Hematopoietic multipotent progenitor cell treated with erythropoietin and hydrocortisone succinate and interleukin-3 and kit ligand, for 15 days (in vitro differentiated cells): ENCODE data around the gene RNF138.
A peak's percentile ranks its signal among the peaks of the same experiment; 100 is the strongest.
"Not testable (repeated sequence)": the region's sequence is repeated elsewhere in the genome, so short reads cannot be mapped to it uniquely, and the experiment has no call there.

Experiments
- DNase-seq: peaks from one replicate; pipeline ENCODE4 v3.0.0-alpha.2; 2015; ENCODE audit warnings: low spot score

The RNF138 gene

GRCh38 chr18:32095192-32095899 lies 3.7 kb downstream of the RNF138 start:
- DNase-seq: no peak

- no peak for DNase-seq
These were observed 4.2 kb downstream of the RNF138 start for GRCh38 chr18:32095900-32096229.

- no peak for DNase-seq
These were observed 5.3 kb downstream of the RNF138 start for GRCh38 chr18:32096946-32097345.

- DNase-seq: no peak
These were observed 12.8 kb downstream of the RNF138 start for GRCh38 chr18:32104516-32104915.

GRCh38 chr18:32110005-32110404 lies 18.3 kb downstream of the RNF138 start:
- no peak for DNase-seq

- no peak for DNase-seq
These were observed 20.0 kb downstream of the RNF138 start for GRCh38 chr18:32111706-32112105.

- DNase-seq: no peak
These were observed 21.2 kb downstream of the RNF138 start for GRCh38 chr18:32112826-32113225.

- DNase-seq: no peak
These were observed 22.7 kb downstream of the RNF138 start for GRCh38 chr18:32114293-32114942.

GRCh38 chr18:32122039-32122438 lies 30.4 kb downstream of the RNF138 start:
- DNase-seq: no peak

GRCh38 chr18:32126538-32126937 lies 34.9 kb downstream of the RNF138 start:
- no peak for DNase-seq

GRCh38 chr18:32135625-32136024 lies 44.0 kb downstream of the RNF138 start:
- no peak for DNase-seq

- peak; percentile 32 for DNase-seq
These were observed 46.8 kb downstream of the RNF138 start for GRCh38 chr18:32138332-32138982.

GRCh38 chr18:32139835-32140283 lies 48.2 kb downstream of the RNF138 start:
- no peak for DNase-seq

- DNase-seq: no peak
These were observed 56.7 kb downstream of the RNF138 start for GRCh38 chr18:32148185-32148870.

GRCh38 chr18:32152705-32153448 lies 61.2 kb downstream of the RNF138 start:
- DNase-seq: no peak

GRCh38 chr18:32156855-32157254 lies 65.2 kb downstream of the RNF138 start:
- DNase-seq: no peak

- DNase-seq: no peak
These were observed 65.9 kb downstream of the RNF138 start for GRCh38 chr18:32157580-32157979.

- DNase-seq: peak; percentile 53
These were observed 66.5 kb downstream of the RNF138 start for GRCh38 chr18:32158108-32158624.

- DNase-seq: not testable (repeated sequence)
These were observed 67.0 kb downstream of the RNF138 start for GRCh38 chr18:32158631-32159030.

GRCh38 chr18:32160547-32160946 lies 68.9 kb downstream of the RNF138 start:
- no peak for DNase-seq

- no peak for DNase-seq
These were observed 76.5 kb downstream of the RNF138 start for GRCh38 chr18:32167980-32168730.
